ENCODE measurements around the gene ZFR2. TPM values are rescaled to one million over a fixed set of nuclear protein-coding genes. Genes with fewer than 3 reads are reported as not detected.
"Not testable (repeated sequence)": the region's sequence is repeated elsewhere in the genome, so short reads cannot be mapped to it uniquely, and the experiment has no call there.

The ZFR2 gene
- total RNA-seq, 1 donor from 2014 or later: not detected

DNA sequence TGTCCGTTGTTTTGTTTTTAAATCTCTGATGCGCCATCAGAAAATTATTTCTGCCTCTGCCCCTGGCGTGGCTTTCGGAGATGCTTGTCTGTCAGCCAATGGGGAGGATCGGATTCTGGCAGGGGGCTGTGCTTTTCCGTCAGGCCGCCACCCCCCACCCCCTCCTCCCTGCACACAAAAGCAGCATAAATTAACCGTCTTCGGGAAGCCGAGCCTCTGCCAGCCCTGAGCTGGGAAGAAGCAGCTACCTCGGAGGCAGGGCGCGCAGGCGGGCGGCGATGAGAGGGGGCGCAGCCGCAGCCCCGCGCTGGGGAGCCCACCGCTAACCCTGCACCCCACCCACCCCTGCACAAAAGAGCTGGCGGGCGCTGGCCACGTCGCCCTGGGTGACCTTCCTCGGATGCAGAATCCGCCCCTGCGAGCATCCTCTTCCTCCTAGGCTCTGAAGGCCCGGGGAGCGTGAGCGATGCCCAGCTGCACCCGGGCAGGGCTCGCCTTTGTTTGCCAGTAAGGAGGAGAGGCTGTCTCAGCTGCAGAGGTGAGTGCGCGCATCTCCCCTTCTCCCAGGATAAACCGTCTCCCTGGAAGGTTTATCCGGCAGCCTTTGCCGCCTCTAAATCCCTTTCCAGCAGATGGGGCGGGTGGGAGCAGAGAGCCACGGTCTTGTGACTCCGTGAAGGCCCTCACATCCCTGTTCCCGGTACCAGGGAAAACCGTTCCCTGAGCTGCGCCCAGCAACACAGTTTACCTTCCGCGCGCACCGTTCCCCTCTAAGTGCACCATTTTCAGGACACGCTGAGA lies 11.8 kb upstream of the ZFR2 start, which contains the start of gene ATCAY:
ATCAY (plus strand) TSS at position 215 of the 801 bp plus-strand sequence. CDS start 5,083 bp downstream, outside the sequence.
- ATAC-seq: no peak
- DNase-seq (ENCODE audit: missing footprints): no peak
- intact Hi-C loops (cut with DNase I): no loop called here

DNA sequence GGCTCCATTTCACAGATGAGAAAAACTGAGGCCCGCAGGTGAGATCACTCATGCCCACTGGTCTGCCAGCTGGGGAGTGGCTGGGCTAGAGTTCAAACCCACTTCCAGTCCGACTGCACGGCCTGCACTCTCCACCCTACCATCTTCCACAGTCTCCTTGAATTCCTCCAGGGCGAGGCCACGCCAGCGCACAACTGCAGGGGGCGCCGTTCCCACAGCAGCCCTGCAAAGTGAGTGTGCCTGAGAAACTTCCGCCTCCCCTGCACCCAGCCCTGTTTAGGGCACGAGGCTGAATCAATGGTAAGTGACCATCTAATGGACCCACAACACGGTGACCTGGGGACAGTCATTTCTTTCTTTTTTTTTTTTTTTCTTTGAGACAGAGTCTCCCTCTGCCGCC lies 10.8 kb upstream of the ZFR2 start:
- intact Hi-C loops (cut with DNase I): no loop called here
- no peak for DNase-seq (ENCODE audit: missing footprints)
- ATAC-seq: no peak

DNA sequence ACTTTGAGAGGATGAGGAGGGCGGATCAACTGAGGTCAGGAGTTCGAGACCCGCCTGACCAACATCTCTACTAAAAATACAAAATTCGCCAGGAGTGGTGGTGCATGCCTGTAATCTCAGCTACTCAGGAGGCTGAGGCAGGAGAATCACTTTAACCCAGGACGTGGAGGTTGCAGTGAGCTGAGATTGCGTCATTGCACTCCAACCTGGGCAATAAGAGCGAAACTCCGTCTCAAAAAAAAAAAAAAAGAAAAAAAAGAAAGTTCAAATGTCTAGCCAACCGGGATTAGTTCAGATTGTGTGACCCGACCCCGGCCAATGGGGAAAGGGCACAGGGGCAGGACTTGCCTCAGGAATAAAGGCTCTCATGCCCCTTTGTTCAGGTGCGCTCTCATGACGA lies 5.9 kb upstream of the ZFR2 start:
- ATAC-seq; DNase-seq (ENCODE audit: missing footprints); intact Hi-C loops (cut with DNase I): not testable (repeated sequence)

DNA sequence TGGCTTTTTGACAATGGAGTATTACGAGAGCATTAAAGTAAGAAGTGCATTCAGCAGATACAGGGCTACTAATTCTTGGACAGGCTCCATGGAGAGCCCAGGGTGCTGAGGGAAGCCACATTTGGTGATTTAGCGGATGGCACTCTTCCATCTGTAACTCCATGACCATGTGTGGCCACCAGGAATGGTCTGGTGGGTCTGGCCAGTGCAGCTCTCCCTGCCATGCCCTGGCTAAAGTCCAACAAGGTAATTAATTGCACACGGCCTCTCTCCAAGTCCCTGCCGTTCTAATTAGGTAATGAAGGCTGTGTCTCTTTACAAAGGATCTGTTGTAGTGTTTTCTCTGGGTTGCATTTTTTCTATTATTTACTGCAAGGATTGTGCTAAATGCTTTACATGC lies 4.3 kb upstream of the ZFR2 start:
- intact Hi-C loops (cut with DNase I): no loop called here

DNA sequence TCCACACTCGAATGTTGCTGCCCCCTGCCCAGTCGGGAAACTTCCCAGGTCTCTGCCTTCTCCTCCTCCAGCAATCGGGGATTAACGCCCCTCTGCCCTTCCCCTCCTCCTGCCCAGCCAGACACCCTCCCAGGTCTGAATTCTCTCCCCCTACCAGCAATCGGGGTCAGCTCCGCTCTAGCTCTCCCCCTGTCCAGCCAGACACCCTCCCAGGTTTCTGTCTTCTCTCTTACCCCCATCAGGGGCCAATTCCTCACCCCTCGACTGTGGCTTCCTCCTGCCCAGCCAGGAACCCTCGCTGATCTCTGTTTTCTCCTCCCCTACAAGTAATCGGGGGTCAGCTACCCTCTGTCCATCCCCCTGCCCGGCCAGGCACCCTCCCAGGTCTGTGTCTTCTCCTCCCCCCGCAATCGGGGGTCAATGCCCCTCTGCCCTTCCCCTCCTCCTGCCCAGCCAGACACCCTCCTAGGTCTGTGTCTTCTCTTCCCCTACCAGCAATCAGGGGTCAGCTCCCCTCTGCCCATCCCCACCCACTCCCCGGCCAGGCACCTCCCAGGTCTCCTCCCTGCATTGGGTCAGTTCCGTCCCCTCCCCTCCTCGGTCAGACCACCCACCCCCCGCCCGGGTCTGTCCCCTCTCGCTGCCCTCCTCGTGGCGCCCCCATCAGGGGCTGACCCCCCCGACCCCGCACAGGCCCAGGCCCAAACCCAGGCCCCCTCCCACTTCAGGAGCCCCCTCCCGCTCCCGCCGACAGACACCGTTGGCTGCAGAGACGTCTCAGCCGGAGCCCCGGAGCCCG lies 668 bp downstream of the ZFR2 start:
- no peak for DNase-seq (ENCODE audit: missing footprints)
- ATAC-seq: no peak
- intact Hi-C loops (cut with DNase I): no loop called here

More for the DNA sequence above, 4.3 kb upstream of the ZFR2 start:
- DNase-seq (ENCODE audit: missing footprints): no peak
- no peak for ATAC-seq

DNA sequence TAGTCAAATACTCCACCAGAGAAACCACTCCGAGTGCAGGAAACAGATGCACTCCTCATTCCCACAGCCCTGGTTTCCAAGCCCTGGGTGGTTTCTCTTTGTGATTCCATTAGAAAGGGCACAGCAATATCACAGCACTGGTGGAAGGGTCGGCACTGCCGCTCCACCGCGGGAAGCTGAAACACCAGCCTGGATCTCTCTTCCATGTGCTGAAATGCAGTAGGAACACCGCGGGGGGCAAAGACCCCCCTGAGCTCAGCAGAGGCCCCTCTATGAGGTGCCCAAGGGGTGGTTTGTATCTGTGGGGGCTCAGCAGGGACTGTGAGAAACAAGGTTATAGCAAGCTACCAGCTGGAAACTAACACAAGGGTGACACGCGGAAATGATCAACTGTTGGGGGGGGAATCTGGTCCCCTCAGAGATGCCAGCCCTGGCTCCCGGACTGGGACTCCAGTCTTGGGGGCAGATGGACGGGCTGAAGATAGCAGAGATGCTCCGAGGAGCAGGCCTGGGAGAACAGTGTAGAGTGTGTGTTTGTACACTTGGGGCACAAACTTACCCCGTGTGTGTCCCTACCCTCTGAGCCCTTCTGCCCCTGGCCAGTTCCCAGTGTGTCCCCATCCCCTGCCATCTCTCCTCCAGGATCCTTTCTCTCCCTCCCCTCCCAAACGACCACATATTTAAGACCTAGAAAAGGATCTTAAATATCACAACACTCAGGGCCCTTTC lies 1.8 kb downstream of the ZFR2 start:
- ATAC-seq (no peak), DNase-seq (ENCODE audit: missing footprints) (no peak)
- intact Hi-C loops (cut with DNase I): no loop called here

DNA sequence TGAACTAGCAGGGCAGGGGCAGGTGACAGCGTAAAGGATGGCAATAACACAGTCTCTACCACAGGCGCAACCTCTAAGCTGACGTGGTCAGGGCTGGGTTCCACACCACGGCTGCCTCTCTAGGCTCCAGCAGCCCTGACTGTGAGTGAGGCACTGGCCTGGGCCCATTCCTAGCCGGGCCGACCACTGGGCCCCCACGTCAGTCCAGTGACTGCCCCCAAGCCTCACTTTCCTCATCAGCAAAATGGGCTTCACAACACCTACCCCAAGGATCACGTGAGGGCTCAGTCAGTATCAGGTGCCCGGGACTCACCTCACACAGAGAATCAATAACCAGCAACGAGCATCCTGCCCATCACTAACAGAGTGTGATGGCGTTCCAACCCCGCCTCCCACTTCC lies 5.2 kb downstream of the ZFR2 start:
- DNase-seq (ENCODE audit: missing footprints): no peak
- no peak for ATAC-seq
- intact Hi-C loops (cut with DNase I): no loop called here

DNA sequence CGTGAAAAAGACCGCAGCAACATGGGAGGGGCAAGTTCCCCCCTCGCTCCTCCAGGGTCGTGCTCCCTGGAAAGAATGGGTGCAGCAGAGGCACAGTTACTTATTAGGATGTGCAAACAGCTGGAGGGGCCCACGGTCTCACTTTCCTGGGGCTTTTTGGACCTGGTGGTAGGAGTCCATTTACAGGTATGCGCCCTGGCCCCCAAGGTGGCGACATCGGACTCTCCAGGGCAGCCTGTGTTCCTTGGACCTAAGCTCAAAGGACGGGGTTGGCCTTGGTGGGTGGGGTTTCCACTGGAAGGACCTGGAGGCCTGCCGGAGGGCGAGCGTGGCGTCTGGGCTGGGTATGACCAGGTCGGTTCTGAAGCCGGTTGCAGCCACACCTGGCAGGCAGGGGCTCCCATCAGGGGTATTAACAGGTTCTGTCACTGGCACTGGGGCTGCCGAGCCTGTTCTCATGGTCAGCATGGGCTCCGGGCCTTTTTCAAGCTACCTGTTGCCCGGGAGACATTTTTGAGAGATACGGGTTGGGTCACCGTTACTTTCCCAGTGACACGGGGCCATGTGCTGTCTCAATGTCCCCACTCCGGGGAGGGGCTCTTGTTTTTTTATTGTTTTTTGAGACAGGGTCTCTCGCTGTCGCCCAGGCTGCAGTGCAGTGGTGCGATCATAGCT lies 5.9 kb downstream of the ZFR2 start:
- intact Hi-C loops (cut with DNase I): no loop called here
- DNase-seq (ENCODE audit: missing footprints) (no peak), ATAC-seq (no peak)

DNA sequence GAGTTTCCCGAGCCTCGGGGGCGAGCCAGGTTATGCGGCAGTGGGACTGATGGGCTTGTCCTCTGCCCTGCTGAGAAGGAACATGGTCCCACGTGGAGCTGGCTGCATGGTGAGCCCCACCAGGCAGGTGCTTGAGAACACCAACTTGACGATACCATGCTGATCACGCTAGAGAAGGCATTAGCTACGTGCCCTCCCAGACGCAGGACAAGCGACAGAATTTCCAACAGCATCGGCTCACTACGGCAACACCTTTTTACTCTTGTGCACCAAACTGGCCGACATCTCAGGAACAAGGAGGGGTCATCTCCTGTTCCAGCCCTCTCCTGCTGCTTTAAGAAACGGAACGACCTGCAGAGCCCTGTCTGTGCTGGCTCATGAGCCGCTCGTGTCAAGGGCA lies 8.3 kb downstream of the ZFR2 start:
- ATAC-seq (no peak), DNase-seq (ENCODE audit: missing footprints) (no peak)
- intact Hi-C loops (cut with DNase I): no loop called here

DNA sequence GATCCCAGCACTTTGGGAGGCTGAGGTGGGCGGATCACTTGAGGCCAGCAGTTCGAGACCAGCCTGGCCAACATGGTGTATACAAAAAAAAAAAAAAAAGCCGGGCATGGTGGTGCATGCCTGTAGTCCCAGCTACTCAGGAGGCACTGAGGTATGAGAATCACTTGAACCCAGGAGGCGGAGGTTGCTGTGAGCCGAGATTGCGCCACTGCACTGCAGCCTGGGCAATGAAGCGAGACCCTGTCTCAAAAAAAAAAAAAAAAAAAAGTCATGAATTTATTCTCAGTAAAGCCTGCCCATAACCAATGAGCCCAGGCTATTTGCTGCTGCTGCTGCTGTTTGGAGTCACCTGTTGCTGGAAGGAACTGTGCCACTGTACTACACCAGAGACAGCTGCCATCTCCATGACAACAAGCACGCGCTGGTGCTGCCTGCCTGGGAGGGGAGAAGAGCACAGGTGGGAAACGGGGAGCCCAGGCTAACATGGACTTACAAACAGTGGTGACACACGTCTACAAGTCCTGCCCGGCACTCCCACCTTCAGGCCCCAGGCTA lies 11.3 kb downstream of the ZFR2 start:
- intact Hi-C loops (cut with DNase I): no loop called here
- DNase-seq (ENCODE audit: missing footprints): no peak
- ATAC-seq: no peak

DNA sequence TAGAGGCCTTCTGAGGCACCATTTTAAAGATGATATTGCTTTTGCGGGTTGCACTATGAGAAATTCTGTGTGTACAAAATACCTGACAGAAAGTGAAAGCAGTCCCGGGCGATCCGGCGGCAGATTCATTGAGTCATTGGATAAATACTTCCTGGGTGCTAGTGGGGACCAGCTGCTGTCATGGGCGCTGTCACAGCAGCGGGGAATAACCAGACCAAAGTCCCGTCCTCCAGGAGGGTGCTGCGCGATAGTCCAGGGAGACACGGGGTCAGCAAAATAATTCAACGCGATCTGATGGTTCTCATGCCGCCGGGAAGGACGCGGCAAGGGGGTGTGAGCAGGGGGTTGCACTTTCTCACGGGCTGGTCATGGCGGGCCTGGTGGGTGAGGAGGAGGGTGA lies 13.5 kb downstream of the ZFR2 start:
- ATAC-seq (no peak), DNase-seq (ENCODE audit: missing footprints) (no peak)
- intact Hi-C loops (cut with DNase I): no loop called here

DNA sequence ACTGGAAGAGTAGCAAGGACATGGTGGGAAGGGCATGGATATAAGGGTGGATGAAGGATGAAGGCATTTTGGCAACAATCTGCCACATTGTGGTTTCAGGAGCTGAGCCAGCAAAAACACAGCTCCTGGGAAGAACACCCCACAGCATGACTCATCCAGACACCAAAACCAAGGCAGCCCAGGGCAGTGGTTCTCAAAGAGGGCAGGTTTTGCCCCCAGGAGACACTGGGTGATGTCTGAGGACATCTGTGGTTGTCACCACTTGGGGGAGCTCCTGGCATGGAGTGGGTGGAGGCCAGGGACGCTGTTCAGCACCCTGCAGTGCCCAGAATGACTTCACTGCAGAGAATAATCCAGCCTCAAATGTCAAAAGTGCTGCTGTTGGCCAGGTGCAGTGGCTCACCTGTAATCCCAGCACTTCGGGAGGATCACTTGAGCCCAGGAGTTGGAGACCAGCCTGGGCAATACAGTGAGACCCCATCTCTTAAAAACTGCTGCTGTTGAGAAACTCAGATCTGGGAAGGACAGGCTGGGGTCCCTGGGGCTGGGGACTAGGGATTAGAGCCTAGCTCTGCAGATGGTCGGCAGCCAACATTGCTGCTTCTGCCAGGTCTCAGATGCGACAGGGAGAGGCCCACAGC lies 16.1 kb downstream of the ZFR2 start:
- ATAC-seq (no peak), DNase-seq (ENCODE audit: missing footprints) (no peak)
- intact Hi-C loops (cut with DNase I): no loop called here

DNA sequence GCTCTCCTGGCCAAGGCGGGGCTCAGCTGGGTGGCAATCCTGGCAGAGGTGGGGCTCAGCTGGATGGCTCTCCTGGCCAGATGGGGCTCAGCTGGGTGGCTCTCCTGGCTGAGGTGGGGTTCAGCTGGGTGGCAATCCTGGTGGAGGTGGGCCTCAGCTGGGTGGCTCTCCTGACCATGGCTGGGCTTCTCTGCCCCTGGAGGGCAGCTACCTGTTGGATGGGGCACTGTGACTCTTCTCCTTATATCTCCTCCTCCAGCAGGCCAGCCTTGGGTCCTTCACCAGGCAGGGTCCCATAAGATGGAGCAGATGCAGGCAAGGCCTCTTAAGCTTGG lies 16.7 kb downstream of the ZFR2 start:
- intact Hi-C loops (cut with DNase I): no loop called here
- DNase-seq (ENCODE audit: missing footprints) (no peak), ATAC-seq (no peak)

DNA sequence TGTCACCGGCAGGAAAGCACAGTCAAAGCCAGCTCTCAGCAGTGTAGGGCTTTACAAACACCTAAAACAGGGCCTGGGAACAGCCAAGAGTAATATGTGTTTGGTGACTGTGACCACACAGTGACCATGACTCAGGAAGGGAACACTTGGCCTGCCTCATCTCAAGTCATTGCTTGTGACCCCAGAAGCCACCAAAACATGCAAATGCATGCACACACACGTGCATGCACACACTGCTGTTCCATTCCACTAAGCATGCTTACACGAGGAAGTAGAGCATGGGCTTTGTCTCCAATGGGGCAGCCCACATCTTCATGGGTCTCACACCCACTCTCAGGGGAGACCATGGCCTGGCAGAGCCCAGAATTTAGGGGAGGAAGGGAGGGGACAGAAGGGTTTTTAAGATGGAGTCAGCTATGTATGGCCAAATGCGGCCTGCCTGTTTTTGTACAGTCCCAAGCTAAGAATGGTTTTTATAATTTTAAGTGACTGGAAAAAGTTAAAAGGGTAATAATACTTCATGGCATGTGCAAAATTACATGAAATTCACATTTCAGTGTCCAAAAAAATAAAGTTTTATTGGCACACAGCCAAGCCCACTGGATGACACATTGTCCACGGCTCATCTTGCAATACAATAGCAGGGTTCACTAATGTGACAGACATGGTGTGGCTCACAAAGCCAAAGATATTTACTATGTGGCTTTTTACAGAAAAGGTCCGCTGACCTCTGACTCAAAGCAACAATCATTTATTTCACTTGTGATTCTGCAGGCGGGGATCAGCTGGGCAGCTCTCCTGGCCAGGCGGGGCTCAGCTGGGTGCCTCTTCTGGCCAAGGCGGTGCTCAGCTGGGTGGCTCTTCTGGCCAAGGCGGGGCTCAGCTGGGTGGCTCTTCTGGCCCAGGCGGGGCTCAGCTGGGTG lies 17.3 kb downstream of the ZFR2 start:
- DNase-seq (ENCODE audit: missing footprints): no peak
- no peak for ATAC-seq
- intact Hi-C loops (cut with DNase I): no loop called here

DNA sequence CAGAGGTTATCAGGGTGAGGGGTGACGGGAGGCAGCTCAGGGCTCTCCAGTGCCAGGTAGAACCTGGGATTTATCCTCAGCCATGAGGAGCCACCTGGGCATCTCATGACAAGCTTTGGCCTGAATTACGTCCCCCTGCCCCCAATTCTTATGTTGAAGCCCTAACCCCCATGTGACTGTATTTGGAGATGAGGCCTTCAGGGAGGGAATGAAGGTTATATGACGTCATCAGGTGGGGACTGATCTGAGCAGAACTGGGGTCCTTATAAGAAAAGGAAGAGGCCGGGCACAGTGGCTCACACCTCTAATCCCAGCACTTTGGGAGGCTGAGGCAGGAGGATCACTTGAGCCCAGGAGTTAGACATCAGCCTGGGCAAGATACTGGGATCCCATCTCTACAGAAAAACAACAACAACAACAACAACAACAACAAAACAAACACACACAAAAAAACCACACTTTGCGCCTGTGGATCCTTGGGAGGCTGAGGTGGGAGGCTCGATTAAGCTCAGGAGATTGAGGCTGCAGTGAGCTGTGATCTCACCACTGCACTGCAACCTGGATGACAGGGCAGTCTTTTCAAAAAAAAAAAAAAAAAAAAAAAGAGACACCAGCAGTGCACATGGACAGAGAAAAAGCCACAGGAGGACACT lies 18.4 kb downstream of the ZFR2 start:
- DNase-seq (ENCODE audit: missing footprints) (no peak), ATAC-seq (no peak)
- intact Hi-C loops (cut with DNase I): no loop called here

DNA sequence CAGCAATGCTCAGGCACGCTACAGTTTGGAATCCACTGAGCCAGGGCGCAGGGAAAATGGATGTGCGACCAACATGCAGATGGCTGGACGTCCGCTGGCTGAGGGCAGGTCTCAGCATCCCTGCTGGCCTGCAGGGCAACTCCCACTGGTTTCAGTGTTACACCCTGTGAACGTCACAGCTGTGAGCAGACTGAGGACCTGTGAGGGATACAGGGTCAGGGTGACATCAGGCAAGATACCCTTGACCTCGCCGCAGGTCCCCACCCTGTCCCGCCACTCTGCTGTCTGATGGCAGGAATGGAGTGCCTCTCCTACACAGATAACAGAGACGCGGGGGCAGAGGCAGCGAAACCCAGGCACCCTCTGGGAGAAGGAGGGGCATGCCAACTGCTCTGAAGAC lies 19.1 kb downstream of the ZFR2 start:
- no peak for DNase-seq (ENCODE audit: missing footprints)
- ATAC-seq: no peak
- intact Hi-C loops (cut with DNase I): no loop called here

DNA sequence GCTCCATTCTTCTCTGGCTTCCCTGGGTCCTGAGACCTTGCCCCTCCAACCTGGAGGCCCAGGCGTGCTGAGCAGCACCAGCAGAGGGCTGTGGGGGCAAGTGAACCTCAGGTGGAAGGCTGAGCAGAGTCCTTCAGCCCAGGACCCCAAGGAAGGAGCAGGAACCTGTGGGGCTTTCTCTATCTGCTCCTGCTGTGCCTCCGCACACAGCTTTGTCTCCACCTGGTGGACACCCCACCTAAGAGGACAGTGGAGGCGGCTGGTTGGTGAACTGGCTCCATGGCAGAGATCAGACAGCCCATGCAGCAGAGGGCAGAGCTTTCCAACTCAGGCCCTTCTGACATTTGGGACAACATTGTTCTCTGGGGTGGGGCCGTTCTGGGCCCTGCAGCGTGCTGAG lies 19.7 kb downstream of the ZFR2 start:
- no peak for ATAC-seq

More for the DNA sequence above, 19.7 kb downstream of the ZFR2 start:
- DNase-seq (ENCODE audit: missing footprints): no peak
- intact Hi-C loops (cut with DNase I): no loop called here

Data from Right ventricle myocardium inferior (tissue), 1 donor.